DMS 273 treated with DMSO at 0.1 percent for 48 hours (cell line): ENCODE results near the gene CCNB1.
"Not testable (repeated sequence)": the region's sequence is repeated elsewhere in the genome, so short reads cannot be mapped to it uniquely, and the experiment has no call there.

ENCODE experiments used
- DNase-seq: peaks from one replicate; lab custom pipeline; 2025; lab: John Stamatoyannopoulos, UW

The CCNB1 gene

DNA sequence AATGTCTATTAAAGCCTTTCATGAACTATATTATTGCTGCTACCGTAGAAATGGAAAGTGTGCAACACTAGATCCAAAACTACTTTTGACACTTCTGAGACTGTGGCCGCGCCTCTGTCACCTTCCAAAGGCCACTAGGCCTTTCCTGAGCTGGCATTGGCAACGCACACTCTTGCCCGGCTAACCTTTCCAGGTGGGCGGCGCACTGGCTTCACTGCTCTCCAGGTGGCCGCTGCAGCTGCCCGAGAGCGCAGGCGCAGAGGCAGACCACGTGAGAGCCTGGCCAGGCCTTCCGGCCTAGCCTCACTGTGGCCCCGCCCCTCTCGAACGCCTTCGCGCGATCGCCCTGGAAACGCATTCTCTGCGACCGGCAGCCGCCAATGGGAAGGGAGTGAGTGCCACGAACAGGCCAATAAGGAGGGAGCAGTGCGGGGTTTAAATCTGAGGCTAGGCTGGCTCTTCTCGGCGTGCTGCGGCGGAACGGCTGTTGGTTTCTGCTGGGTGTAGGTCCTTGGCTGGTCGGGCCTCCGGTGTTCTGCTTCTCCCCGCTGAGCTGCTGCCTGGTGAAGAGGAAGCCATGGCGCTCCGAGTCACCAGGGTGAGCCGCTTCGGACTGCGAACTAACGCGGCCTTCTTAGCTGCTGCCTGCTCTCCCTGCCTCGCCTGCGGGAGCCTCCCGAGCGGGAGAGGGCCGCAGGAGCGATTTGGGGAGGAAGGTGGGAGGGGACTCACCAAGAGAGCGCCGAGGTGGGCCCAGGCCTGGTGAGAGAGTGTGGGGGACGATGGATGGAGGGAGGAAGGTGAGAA is at the start of gene CCNB1:
CCNB1 (plus strand) TSS at position 465 of the 807 bp plus-strand sequence; CDS start at position 578, 113 bp downstream.
- DNase-seq = peak; percentile 95

DNA sequence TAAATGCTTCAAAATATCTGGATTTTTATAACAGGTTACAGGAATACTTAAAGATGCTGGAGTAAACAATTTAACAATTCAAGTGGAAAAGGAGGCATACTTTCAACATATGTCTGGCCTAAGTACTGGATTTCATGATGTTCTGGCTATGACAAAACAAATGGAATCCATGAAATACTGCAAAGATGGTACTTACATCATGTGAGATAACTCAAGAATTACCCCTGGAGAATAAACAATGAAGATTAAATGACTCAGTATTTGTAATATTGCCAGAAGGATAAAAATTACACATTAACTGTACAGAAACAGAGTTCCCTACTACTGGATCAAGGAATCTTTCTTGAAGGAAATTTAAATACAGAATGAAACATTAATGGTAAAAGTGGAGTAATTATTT is 37.5 kb upstream of the CCNB1 start:
- DNase-seq = no peak

DNA sequence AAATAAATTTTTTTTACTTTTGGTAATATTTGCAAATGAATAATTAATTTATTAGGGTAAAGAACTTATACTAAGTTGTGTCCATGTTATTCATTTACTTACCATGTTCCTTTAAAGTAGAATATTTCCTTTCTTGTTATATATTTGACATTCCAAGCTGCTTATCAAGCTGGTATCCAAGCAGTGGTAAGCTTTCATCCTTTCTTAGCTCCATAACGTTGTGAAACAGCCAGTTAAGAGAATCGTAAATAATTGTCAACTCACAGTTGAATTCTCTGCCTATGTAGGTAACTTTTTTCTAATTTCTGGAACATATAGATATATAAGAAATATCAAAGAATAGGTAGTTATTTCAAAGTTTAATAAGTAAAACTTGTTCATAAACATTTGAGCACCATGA is 36.7 kb upstream of the CCNB1 start:
- DNase-seq = no peak

DNA sequence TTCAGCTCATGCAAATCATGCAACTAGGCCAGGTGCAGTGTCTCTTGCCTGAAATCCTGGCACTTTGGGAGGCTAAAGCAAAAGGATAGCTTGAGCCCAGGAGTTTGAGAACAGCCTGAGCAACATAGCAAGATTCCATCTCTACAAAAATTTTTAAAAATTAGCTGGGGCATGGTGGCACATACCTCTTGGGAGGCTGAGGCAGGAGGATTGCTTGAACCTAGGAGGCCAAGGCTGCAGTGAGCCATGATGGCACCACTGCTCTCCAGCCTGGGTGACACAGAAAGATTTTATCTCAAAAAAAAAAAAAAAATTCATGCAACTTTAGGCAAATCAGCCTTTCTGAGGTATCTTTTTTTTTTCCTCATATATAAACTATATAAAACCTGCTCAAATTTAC is 35.6 kb upstream of the CCNB1 start:
- no peak for DNase-seq

DNA sequence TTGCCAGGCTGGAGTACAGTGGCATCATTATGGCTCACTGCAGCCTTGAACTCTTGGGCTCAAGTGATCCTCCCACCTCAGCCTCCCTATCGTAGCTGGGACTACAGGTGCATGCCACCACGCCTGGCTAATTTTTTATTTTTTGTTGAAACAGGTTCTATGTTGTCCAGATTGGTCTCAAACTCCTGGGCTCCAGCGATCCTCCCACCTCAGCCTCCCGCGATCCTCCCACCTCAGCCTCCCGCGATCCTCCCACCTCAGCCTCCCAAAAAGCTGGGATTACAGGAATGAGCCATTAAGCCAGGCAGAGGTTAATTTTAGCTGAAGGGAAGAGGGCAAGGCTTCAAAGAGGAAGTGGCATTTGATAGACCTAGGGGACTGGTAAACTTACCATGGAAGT is 32.8 kb upstream of the CCNB1 start:
- DNase-seq = no peak

DNA sequence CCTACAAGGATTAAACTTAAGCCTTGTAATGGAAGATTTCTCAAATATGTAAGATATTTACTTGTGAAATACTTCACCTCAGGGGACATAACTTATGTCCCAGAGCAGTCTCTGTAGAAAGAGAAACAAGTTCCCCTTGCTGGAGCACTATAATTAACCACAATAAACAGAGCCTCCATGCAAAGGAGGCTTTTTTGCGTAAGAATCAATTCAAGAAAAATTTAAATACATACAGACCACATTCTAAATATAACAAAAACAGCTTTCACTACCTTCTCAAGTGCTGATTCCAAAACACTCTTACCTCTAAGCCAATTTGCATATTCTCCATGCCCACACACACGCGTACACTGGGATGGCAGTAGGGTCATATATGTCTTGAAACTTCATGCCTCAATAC is 30.7 kb upstream of the CCNB1 start:
- DNase-seq = no peak

DNA sequence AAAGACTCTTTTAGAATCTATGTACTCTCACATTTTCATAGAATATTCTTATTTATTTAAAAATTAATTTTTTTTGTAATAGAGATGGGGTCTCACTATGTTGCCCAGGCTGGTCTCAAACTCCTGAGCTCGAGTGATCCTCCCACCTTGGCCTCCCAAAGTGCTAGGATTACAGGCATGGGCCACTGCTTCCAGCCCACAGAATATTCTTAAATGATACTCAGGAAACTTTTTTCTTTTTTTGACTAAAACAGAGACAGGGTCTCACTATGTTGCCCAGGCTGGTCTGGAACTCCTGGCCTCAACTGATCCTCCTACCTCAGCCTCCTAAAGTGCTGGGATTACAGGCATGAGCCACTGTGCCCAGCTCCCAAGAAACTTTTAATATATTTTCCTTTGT is 29.7 kb upstream of the CCNB1 start:
- not testable (repeated sequence) for DNase-seq

DNA sequence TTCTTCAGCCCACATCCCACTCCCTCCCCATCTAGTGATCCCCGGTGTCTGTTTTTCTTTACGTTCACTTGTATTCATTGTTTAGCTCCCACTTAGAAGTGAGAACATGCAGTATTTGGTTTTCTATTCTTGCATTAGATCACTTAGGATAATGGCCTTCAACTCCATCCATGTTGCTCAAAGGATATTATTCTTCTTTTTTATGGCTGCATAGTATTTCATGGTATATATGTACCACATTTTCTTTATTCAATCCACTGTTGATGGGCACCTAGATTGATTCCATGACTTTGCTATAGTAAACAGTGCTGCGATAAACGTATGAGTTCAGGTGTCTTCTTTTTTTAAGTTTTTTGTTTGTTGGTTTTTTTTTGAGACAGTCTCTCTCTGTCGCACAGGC is 29.1 kb upstream of the CCNB1 start:
- no peak for DNase-seq

DNA sequence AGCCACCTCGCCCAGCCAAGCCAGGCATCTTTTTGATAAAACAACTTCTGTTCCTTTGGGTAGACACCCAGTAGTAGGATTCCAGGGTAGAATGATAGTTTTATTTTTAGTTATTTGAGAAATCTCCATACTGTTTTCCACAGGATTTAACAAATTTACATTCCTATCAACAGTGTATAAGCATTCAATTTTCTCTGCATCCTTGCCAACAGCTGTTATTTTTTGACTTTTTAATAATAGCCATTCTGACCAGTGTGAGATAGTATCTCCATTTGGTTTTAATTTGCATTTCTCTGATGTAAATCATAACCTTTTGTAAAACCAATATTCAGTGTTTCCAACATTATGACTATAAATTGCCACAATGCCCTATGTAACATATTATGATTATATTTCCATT is 28.2 kb upstream of the CCNB1 start:
- no peak for DNase-seq

DNA sequence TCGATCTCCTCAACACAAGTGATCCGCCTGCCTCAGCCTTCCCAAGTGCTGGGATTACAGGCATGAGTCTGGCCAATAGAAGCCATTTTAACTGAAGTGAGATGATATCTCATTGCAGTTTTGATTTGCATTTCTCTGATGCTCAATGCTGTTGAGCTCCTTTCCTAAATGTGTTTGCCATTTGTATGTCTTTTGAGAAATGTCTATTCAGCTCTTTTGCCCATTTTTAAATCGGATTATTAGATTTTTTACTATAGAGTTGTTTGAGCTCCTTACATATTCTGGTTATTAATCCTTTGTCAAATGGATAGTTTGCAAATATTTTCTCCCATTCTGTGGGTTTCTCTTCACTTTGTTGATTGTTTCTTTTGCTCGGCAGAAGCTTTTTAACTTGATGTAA is 26.7 kb upstream of the CCNB1 start:
- DNase-seq = not testable (repeated sequence)

DNA sequence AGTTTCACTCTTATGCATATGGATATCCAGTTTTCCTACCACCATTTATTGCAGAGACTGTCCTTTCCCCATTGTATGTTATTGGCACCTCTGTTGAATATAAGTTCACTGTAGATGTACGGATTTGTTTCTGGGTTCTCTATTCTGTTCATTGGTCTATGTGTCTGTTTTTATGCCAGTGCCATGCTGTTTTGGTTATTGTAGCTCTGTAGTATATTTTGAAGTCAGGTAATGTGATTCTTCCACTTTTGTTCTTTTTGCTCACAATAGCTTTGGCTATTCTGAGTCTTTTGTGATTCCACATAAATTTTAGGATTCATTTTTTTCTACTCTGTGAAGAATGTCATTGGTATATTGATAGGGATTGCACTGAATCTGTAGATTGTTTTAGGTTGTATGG is 26.1 kb upstream of the CCNB1 start:
- DNase-seq = no peak

DNA sequence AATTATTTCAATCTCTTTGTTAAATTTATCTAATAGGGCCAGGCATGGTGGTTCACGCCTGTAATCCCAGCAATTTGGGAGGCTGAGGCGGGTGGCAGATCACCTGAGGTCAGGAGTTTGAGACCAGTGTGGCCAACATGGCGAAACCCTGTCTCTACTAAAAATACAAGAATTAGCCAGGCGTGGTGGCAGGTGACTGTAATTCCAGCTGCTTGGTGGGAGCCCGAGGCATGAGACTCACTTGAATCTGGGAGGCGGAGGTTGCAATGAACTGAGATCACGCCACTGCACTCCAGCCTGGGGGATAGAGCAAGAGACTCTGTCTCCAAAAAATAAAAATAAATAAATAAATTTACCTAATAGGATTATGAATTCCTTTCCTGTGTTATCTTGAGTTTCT is 18.4 kb upstream of the CCNB1 start:
- not testable (repeated sequence) for DNase-seq

DNA sequence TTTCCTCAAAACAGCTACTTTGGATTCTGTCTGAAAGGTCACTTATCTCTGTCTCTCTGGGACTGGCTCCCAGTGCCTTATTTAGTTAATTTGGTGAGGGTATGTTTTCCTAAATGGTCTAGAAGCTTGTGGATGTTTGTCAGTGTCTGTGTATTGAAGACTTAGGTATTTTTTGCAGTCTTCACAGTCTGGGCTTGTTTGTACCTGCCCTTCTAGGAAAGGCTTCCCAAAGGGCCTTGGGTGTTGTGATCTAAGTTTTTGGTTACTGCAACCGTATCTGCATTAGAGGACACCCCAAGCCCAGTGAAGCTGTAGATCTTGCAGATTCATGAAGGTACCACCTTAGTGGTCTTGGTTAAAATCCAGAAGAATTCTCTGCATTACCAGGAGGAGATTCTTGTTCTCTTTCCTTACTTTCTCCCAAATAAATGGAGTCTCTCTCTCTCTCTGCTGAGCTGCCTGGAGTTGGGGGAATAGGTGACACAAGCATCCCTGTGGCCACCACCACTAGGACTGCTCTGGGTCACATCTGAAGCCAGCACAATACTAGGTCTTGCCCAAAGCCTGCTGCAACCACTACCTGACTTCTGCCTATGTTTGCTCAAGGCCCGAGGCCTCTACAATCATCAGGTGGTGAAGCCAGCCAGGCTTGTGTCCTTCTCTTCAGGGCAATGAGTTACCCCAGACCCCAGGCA is 17.8 kb upstream of the CCNB1 start:
- DNase-seq = no peak

DNA sequence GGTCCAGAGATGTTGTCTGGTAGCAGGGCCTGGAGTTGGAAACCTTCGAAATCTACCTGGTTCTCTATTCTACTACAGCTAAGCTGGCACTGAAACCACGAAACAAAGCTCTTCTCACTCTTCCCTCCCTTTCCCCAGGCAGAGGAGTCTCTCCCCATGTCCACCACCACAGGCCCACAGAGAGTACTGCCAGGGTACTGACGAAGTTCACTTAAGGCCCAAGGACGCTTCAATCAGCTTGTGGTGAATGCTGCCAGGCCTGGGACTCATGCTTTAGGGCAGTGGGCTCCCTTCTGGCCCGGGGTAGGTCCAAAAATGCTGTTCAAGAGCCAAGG is 17.3 kb upstream of the CCNB1 start:
- no peak for DNase-seq

DNA sequence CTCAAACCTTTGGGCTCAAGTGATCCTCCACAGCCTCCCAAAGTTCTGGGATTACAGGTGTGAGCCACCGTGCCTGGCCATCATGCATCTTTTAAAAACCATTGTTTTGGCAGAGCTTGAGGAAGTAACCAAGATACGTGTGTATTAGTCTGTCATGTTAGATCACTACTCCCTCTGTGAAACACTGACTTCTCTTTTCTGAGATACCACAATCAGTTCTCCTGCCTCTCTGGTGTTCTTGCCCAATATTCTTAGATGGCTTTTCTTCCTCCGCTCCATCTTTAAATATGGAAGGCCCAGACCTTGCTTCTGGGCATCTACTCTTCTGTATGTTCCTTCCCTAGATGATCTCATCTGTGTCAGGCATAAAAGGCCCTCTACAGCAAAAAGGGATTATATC is 14.2 kb upstream of the CCNB1 start:
- DNase-seq = no peak

DNA sequence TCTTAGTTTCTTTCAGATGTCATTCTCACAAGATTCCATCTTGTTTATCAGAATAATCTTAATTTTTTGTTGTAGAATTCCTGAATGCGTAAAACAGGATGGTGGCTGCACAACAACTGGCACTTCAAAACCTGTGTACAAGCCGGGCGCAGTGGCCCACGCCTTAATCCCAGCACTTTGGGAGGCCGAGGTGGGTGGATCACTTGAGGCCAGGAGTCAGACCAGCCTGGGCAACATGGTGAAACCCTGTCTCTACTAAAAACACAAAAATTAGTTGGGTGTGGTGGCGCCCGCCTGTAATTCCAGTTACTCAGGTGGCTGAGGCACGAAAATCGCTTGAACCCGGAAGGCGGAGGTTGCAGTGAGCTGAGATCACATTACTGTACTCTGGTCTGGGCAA is 10.5 kb upstream of the CCNB1 start:
- DNase-seq = no peak

DNA sequence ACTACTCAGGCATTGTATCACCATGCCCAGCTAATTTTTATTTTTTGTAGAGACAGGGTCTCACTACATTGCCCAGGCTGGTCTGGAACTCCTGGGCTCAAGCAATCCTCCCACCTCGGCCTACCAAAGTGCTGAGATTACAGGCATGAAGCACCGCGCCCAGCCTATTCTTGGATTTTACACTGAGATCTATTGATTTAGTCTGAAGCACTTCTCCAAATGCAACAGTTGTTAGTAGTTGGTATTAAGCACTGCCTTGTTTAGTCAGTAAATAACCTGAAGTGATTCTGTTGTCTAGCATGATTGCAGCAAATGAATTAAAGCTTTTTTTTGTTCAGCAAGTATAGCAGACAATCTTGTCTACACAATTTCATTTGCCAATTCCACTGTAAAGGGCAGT is 8.9 kb upstream of the CCNB1 start:
- DNase-seq = no peak

DNA sequence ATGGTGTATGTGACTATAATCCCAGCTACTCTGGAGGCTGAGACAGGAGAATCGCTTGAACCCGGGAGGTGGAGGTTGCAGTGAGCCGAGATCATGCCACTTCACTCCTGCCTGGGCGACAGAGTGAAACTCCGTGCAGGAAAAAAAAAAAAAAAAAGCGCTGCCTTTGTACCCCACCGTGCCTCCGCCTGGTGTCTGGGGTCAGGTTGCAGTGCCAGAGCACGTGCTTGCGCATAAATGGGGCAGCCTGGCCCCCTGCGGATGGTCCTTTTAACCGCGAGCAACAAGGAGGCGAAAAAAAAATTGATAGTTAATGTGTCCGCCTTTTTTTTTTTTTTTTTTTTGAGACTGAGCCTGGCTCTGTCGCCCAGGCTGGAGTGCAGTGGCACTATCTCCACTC is 6.3 kb upstream of the CCNB1 start:
- no peak for DNase-seq

DNA sequence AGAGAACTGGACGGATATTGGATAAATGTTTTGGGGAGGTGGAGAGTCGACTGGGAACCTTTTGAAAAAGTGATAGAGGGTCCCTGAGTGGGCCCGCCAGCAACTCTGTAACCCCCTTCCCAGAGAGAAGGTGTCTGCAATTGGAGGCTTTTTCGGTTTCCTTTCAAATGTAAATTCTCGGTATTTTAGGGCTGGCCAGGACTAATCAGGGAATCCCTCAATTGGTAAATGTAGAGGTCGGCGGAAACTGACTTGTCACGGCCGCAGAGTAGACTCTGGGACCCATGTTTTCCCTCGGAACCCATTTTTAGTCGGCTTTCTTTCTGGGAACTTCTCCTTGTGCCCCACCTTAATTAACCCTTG is 524 bp downstream of the CCNB1 start:
- DNase-seq = no peak

DNA sequence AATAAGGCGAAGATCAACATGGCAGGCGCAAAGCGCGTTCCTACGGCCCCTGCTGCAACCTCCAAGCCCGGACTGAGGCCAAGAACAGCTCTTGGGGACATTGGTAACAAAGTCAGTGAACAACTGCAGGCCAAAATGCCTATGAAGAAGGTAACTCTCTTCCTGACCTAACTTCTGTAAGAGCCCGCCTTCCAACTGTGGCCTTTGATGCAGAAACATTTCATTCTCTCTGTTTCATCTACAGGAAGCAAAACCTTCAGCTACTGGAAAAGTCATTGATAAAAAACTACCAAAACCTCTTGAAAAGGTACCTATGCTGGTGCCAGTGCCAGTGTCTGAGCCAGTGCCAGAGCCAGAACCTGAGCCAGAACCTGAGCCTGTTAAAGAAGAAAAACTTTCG is 979 bp downstream of the CCNB1 start:
- no peak for DNase-seq

DNA sequence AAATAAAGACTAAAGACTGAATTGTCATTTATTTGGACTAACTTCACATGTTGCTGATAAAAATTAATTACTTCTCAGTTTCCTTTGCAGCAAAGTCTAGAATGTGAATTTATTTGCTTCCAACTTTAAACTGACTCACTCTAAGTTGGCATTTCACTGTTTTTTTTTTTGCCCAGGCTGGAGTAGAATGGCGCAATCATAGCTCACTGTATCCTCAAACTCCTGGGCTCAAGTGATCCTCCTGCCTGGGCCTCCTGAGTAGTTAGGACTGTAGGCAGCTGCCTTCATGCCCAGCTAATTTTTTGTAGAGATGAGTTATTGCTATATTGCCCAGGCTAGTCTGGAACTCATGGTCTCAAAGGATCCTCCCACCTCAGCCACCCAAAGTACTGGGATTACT is 3.5 kb downstream of the CCNB1 start:
- no peak for DNase-seq

DNA sequence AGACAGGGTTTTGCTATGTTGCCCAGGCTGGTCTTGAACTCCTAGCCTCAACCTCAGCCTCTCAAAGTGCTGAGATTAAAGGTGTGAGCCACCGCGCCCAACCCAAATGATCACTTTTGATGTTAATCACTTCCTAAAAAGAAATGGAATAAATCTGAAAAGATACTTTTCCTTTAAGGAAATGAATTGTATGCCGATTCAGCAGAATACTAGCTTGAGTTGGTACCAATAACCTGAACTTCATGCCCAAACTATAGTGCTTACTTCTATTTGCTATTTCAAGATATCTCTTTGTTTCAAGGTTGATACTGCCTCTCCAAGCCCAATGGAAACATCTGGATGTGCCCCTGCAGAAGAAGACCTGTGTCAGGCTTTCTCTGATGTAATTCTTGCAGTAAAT is 4.0 kb downstream of the CCNB1 start:
- DNase-seq = no peak

DNA sequence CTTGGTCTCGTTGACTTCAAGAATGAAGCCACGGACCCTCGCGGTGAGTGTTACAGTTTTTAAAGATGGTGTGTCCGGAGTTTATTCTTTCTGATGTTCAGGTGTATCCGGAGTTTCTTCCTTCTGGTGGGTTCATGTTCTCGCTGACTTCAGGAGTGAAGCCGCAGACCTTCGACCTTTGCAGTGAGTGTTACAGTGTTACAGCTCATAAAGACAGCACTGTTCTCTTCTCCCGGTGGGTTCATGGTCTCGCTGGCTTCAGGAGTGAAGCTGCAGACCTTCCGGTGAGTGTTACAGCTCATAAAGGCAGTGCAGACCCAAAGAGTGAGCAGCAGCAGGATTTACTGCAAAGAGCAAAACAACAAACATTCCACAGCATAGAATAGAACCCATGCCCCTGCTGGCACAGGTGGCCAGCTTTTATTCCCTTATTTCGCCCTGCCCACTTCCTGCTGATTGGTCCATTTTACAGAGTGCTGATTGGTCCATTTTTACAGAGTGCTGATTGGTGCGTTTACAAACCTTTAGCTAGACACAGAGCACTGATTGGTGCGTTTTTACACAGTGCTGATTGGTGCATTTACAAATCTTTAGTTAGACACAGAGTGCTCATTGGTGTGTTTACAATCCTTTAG is 14.8 kb downstream of the CCNB1 start:
- not testable (repeated sequence) for DNase-seq

DNA sequence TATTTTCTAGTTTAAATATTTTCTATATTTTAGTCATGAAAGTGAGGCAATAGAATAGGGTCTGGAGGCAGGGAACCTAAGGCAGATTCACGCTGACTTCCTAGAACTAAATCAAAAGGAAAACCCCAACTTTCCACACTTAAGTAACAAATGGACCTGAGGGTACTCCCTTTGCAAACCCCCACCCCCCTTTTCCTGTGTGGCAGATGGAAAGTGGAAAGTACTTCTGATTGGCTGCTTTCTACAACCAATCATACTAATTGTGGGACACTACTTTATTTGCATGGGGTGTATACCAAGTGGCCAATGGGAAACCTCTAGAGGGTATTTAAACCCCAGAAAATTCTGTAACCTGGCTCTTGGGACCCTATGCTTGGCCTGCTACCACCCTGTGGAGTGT is 17.7 kb downstream of the CCNB1 start:
- DNase-seq = no peak
